ENCODE results near the gene PDCL2.

- TF ChIP-seq EZH2 (IDR thresholded peaks at IDR 0.05; ENCODE audit: insufficient read depth, poor library complexity, severe bottlenecking) (no peak), EZH2phosphoT487 (IDR thresholded peaks at IDR 0.05; ENCODE audit: insufficient read depth, low read depth) (no peak; the same call in 1 of the 2 replicates)
Observed at GRCh38 chr4:55635741-55636655, 44.0 kb upstream of the PDCL2 start, which contains the start of gene NMU.
